ENCODE measurements around the gene ELOVL1. TPM values are rescaled to one million over a fixed set of nuclear protein-coding genes. Genes with fewer than 3 reads are reported as not detected.

The ELOVL1 gene
- total and polyA plus RNA-seq, 10 of the 15 experiments (the other 5 are each of a cell fraction or from before 2014, with no cell fraction given): 58.5 to 139 (median 89.8) TPM

DNA sequence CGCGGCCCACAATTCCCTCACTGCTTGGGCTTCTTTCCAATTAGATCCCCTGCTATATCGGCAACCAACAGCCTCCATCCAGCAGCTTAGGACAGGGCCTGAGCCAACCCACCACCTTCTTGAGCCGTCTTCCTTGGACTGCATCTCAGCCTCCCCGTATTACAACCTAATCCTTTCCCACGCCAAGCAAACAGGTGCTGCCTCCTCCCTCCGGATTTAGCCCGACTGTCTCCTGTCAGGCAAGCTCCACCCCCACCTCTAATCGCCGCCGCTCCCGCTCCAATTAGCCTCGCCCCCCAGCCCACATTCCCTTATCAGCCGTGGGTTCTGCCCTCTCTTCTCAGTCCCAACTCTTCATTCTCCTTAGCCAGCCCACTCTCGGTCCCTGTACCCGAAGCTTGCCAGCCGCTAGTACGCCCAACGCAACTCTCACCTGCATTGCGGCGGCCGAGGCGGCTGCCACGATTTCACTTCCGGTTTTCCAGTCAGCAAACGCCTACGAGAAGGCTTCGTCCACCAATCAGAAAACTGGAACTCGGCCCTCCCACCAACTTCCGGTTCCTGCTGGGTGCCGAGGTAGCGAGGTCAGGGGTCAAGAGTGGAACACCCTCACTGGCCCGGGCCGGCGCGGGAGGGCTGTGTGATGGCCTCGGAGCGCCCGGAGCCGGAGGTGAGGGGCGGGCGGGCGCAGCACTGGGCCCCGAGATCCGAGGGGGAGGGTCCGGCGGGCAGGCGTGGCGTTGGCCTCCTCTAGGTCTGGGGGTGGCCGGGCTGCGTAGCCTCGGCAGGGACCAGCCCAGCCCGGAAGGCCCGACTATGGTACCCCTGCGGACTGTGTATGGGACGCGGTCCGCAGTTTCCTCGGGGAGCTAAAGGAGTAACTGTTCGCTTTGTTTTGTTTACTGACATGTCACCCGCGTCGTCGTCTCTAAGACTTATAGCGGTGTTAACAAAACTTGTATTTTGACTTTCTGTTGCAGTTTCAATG, 21.8 kb upstream of the ELOVL1 start, which contains the start of the genes MED8 and SZT2 (continued):
- TF ChIP-seq, protein P1, sequence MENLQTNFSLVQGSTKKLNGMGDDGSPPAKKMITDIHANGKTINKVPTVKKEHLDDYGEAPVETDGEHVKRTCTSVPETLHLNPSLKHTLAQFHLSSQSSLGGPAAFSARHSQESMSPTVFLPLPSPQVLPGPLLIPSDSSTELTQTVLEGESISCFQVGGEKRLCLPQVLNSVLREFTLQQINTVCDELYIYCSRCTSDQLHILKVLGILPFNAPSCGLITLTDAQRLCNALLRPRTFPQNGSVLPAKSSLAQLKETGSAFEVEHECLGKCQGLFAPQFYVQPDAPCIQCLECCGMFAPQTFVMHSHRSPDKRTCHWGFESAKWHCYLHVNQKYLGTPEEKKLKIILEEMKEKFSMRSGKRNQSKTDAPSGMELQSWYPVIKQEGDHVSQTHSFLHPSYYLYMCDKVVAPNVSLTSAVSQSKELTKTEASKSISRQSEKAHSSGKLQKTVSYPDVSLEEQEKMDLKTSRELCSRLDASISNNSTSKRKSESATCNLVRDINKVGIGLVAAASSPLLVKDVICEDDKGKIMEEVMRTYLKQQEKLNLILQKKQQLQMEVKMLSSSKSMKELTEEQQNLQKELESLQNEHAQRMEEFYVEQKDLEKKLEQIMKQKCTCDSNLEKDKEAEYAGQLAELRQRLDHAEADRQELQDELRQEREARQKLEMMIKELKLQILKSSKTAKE (IDR thresholded peaks at IDR 0.05; ENCODE audit: low read depth, poor library complexity, severe bottlenecking): no peak
- TF ChIP-seq, protein P2, sequence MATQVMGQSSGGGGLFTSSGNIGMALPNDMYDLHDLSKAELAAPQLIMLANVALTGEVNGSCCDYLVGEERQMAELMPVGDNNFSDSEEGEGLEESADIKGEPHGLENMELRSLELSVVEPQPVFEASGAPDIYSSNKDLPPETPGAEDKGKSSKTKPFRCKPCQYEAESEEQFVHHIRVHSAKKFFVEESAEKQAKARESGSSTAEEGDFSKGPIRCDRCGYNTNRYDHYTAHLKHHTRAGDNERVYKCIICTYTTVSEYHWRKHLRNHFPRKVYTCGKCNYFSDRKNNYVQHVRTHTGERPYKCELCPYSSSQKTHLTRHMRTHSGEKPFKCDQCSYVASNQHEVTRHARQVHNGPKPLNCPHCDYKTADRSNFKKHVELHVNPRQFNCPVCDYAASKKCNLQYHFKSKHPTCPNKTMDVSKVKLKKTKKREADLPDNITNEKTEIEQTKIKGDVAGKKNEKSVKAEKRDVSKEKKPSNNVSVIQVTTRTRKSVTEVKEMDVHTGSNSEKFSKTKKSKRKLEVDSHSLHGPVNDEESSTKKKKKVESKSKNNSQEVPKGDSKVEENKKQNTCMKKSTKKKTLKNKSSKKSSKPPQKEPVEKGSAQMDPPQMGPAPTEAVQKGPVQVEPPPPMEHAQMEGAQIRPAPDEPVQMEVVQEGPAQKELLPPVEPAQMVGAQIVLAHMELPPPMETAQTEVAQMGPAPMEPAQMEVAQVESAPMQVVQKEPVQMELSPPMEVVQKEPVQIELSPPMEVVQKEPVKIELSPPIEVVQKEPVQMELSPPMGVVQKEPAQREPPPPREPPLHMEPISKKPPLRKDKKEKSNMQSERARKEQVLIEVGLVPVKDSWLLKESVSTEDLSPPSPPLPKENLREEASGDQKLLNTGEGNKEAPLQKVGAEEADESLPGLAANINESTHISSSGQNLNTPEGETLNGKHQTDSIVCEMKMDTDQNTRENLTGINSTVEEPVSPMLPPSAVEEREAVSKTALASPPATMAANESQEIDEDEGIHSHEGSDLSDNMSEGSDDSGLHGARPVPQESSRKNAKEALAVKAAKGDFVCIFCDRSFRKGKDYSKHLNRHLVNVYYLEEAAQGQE (IDR thresholded peaks at IDR 0.05; ENCODE audit: low read depth, low read length): no peak
- TF ChIP-seq NFIC (IDR thresholded peaks at IDR 0.05; ENCODE audit: low read depth, low read length) (no peak), ESRRA (IDR thresholded peaks at IDR 0.05; ENCODE audit: low read length) (no peak), SIX5 (IDR thresholded peaks at IDR 0.05; ENCODE audit: low read depth, low read length, severe bottlenecking) (peak; percentile 32), TCF12 (IDR thresholded peaks at IDR 0.05; ENCODE audit: low read depth, low read length) (no peak), FOS (IDR thresholded peaks at IDR 0.05; ENCODE audit: borderline replicate concordance, extremely low read depth, insufficient read length) (no peak), BACH1 (IDR thresholded peaks at IDR 0.05; ENCODE audit: borderline replicate concordance) (0 out of 2 replicates have a peak, but pooled peaks have one; percentile 30), KDM1A (IDR thresholded peaks at IDR 0.05; ENCODE audit: borderline replicate concordance) (no peak), EGR1 (IDR thresholded peaks at IDR 0.05; ENCODE audit: borderline replicate concordance in 1 of 2, low read depth in 2 of 2, low read length in 2 of 2) (peak in 1 of 2 experiments; percentile 68; a peak in 1 of 3 replicates), MTA3 (IDR thresholded peaks at IDR 0.05; ENCODE audit: borderline replicate concordance, low read length) (no peak), PAX5 (IDR thresholded peaks at IDR 0.05; ENCODE audit: borderline replicate concordance, low read depth, low read length) (no peak), SIN3A (IDR thresholded peaks at IDR 0.05; ENCODE audit: low read depth, low read length) (peak; percentile 80; the same call in 1 of the 2 replicates), GABPA (IDR thresholded peaks at IDR 0.05; ENCODE audit: low read depth) (peak; percentile 98)
- TF ChIP-seq, protein P3, sequence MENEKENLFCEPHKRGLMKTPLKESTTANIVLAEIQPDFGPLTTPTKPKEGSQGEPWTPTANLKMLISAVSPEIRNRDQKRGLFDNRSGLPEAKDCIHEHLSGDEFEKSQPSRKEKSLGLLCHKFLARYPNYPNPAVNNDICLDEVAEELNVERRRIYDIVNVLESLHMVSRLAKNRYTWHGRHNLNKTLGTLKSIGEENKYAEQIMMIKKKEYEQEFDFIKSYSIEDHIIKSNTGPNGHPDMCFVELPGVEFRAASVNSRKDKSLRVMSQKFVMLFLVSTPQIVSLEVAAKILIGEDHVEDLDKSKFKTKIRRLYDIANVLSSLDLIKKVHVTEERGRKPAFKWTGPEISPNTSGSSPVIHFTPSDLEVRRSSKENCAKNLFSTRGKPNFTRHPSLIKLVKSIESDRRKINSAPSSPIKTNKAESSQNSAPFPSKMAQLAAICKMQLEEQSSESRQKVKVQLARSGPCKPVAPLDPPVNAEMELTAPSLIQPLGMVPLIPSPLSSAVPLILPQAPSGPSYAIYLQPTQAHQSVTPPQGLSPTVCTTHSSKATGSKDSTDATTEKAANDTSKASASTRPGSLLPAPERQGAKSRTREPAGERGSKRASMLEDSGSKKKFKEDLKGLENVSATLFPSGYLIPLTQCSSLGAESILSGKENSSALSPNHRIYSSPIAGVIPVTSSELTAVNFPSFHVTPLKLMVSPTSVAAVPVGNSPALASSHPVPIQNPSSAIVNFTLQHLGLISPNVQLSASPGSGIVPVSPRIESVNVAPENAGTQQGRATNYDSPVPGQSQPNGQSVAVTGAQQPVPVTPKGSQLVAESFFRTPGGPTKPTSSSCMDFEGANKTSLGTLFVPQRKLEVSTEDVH (IDR thresholded peaks at IDR 0.05; ENCODE audit: low read depth, partially characterized antibody): peak; percentile 69
- TF ChIP-seq, protein P4, sequence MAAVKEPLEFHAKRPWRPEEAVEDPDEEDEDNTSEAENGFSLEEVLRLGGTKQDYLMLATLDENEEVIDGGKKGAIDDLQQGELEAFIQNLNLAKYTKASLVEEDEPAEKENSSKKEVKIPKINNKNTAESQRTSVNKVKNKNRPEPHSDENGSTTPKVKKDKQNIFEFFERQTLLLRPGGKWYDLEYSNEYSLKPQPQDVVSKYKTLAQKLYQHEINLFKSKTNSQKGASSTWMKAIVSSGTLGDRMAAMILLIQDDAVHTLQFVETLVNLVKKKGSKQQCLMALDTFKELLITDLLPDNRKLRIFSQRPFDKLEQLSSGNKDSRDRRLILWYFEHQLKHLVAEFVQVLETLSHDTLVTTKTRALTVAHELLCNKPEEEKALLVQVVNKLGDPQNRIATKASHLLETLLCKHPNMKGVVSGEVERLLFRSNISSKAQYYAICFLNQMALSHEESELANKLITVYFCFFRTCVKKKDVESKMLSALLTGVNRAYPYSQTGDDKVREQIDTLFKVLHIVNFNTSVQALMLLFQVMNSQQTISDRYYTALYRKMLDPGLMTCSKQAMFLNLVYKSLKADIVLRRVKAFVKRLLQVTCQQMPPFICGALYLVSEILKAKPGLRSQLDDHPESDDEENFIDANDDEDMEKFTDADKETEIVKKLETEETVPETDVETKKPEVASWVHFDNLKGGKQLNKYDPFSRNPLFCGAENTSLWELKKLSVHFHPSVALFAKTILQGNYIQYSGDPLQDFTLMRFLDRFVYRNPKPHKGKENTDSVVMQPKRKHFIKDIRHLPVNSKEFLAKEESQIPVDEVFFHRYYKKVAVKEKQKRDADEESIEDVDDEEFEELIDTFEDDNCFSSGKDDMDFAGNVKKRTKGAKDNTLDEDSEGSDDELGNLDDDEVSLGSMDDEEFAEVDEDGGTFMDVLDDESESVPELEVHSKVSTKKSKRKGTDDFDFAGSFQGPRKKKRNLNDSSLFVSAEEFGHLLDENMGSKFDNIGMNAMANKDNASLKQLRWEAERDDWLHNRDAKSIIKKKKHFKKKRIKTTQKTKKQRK (IDR thresholded peaks at IDR 0.05; ENCODE audit: low read depth, low read length): peak; percentile 17; the same call in 1 of the 2 replicates
